ENCODE measurements around the gene MAN1B1. TPM values are rescaled to one million over a fixed set of nuclear protein-coding genes. Genes with fewer than 3 reads are reported as not detected.
"Not testable (repeated sequence)": the region's sequence is repeated elsewhere in the genome, so short reads cannot be mapped to it uniquely, and the experiment has no call there.

Gene MAN1B1
- total and polyA plus RNA-seq, 12 donors, result 16.9 to 71.4 (median 22.0) TPM

- intact Hi-C loops (cut with DNase I), result loop anchor here in 2 of 10 donors (10.0 kb wide), 1 partner anchor 55 kb away; the partner anchor contains the start of genes ANAPC2 (in 2 of the 2) and SSNA1 (in 2 of the 2)
- Histone ChIP-seq H3K4me3 (peak overlapping the region; percentile 50 to 94 (median 82)), H3K4me1 (peaks cover 9 to 42% (median 28%) of the 10 kb centered on the region in 9 donors), H3K9me3 (peaks cover 0 to 15% (median 0%) of the 10 kb centered on the region in 11 donors), H3K36me3 (no peaks in the 10 kb centered on the region), H3K27me3 (peaks cover 0 to 43% (median 26%) of the 10 kb centered on the region in 7 donors), H3K27ac (peak overlapping the region in 9 of 10 donors; percentile 67 to 87 (median 82))
- ATAC-seq (peak in 2 of 8 donors; percentile 3 to 7), DNase-seq (no peak)
- 6 to 8% methylated on average over 58 of the region's 58 CpGs for WGBS, 2 donors
- no peak for TF ChIP-seq CTCF (IDR thresholded peaks at IDR 0.05)
Observed at GRCh38 chr9:137130176-137130755, 43.5 kb downstream of the MAN1B1 start.

- no peak for DNase-seq
- Histone ChIP-seq H3K36me3 (no peaks in the 10 kb centered on the region), H3K27me3 (peaks cover 26 to 80% (median 63%) of the 10 kb centered on the region in 7 donors), H3K27ac (no peak overlapping the region), H3K9me3 (peaks cover 0 to 15% (median 0%) of the 10 kb centered on the region in 11 donors), H3K4me1 (peaks cover 0 to 17% (median 7%) of the 10 kb centered on the region in 9 donors), H3K4me3 (no peak overlapping the region)
- WGBS, 2 donors, result 76 to 90% methylated on average over 4 of the region's 4 CpGs
- ATAC-seq, result no peak
- intact Hi-C loops (cut with DNase I), result loop anchor here in 2 of 10 donors (10.0 kb wide), 1 partner anchor 51 kb away; the partner anchor contains the start of genes ANAPC2 (in 2 of the 2) and SSNA1 (in 2 of the 2)
- TF ChIP-seq CTCF (IDR thresholded peaks at IDR 0.05), result no peak
Observed at GRCh38 chr9:137134191-137134590, 47.4 kb downstream of the MAN1B1 start.

- intact Hi-C loops (cut with DNase I), result loop anchor here in 3 of 10 donors (5.0 to 10.0 kb wide), 2 partner anchors 37 to 50 kb away; partner anchors contain the start of genes ANAPC2 (in 2 of the 3), SSNA1 (in 2 of the 3), LRRC26 (in 1 of the 3) and TMEM210 (in 1 of the 3)
- not testable (repeated sequence) for H3K27ac ChIP-seq, DNase-seq, H3K4me1 ChIP-seq, H3K4me3 ChIP-seq, ATAC-seq, H3K36me3 ChIP-seq
- peaks cover 0 to 10% (median 0%) of the 10 kb centered on the region in 11 donors for H3K9me3 ChIP-seq
- 83 to 85% methylated on average over 9 of the region's 9 CpGs for WGBS, 2 donors
- H3K27me3 ChIP-seq, result peaks cover 33 to 89% (median 73%) of the 10 kb centered on the region in 7 donors
Observed at GRCh38 chr9:137135154-137135553, 48.4 kb downstream of the MAN1B1 start.

GRCh38 chr9:137136261-137136880 lies 49.6 kb downstream of the MAN1B1 start:
- TF ChIP-seq CTCF (IDR thresholded peaks at IDR 0.05), result no peak
- WGBS, 2 donors, result 27 to 37% methylated on average over 27 of the region's 27 CpGs
- Histone ChIP-seq H3K27ac (no peak overlapping the region), H3K4me3 (no peak overlapping the region), H3K9me3 (no peaks in the 10 kb centered on the region), H3K27me3 (peaks cover 44 to 90% (median 82%) of the 10 kb centered on the region in 7 donors), H3K36me3 (no peaks in the 10 kb centered on the region), H3K4me1 (peaks cover 0 to 7% (median 5%) of the 10 kb centered on the region in 9 donors)
- DNase-seq (no peak), ATAC-seq (no peak)
- intact Hi-C loops (cut with DNase I), result loop anchor here in 3 of 10 donors (5.0 to 10.0 kb wide), 2 partner anchors 36 to 48 kb away; partner anchors contain the start of genes ANAPC2 (in 2 of the 3), SSNA1 (in 2 of the 3), LRRC26 (in 1 of the 3) and TMEM210 (in 1 of the 3)

Measured in heart right ventricle (tissue), 16 donors.